SU-DHL-6 (cell line): ENCODE data around the gene CCDC142.

ENCODE experiments used
- EZH2phosphoT487 ChIP-seq: fragments of 200-600 bp; sonication (generic), shearing (Covaris generic); conservative IDR thresholded peaks from 2 replicates; pipeline ENCODE4 v1.6.1; 2018; ENCODE audit warnings: mild to moderate bottlenecking, antibody characterized with exemption, low read length, moderate library complexity, mixed read lengths
- TF ChIP-seq, protein P1 (sequence below): fragments of 200-600 bp; sonication (generic); IDR thresholded peaks from one replicate; pipeline ENCODE4 v1.5.1; 2017; ENCODE audit warnings: antibody characterized with exemption, mild to moderate bottlenecking, low read length, moderate library complexity; ENCODE audit not compliant: insufficient read depth, poor library complexity, severe bottlenecking

DNA sequence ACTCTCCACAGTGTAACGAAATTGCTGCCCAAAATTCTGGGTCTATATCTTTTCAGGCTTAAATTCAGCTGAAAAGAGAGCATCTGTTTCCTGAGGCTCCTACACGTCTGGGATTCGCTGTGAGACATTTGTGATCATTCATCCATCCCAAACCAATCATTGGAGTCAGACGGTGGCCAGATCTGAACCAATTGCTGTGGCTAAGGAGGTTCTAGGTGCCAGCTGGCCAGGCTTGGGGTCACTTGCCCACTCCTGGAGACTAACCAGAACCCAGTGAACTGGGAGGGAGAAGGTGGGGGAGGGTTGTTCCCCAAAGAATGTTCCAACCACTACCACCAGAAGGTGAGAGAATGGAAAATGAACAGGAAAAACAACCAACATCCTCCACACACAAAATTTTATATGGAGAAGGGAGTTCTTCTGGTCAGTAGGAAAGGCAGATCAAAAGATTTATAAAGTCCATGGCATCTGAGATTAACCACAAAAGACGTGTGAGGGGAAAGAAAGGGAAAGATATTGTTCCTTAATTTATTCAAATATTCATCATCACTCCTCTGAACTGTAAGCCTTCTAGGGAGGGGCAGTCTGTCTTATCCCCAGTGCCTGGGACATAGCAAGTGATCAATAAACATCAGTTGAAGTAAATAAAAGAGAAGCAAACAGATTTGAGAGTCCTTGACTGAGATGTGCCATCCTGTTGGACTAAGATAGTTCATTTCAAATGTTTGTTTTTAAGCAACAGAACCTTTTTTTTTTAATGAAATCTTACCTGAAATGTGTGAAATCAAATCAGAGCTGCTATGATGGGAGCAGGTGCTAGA lies 38.1 kb downstream of the CCDC142 start:
- TF ChIP-seq, protein P1, sequence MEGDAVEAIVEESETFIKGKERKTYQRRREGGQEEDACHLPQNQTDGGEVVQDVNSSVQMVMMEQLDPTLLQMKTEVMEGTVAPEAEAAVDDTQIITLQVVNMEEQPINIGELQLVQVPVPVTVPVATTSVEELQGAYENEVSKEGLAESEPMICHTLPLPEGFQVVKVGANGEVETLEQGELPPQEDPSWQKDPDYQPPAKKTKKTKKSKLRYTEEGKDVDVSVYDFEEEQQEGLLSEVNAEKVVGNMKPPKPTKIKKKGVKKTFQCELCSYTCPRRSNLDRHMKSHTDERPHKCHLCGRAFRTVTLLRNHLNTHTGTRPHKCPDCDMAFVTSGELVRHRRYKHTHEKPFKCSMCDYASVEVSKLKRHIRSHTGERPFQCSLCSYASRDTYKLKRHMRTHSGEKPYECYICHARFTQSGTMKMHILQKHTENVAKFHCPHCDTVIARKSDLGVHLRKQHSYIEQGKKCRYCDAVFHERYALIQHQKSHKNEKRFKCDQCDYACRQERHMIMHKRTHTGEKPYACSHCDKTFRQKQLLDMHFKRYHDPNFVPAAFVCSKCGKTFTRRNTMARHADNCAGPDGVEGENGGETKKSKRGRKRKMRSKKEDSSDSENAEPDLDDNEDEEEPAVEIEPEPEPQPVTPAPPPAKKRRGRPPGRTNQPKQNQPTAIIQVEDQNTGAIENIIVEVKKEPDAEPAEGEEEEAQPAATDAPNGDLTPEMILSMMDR, result no peak
- no peak for TF ChIP-seq EZH2phosphoT487
